HG03103 (cell line): ENCODE data around the gene EPHX1.

Experiments
- ATAC-seq: cut with Tn5 transposase; IDR thresholded peaks from one replicate; pipeline ENCODE4 v1.9.1; 2021; ENCODE audit warnings: low read depth; ENCODE audit not compliant: unreplicated experiment

The EPHX1 gene

GRCh38 chr1:225891229-225891972 is 81.5 kb downstream of the EPHX1 start:
- no peak for ATAC-seq

- ATAC-seq, result no peak
Observed at GRCh38 chr1:225892307-225892706, 82.4 kb downstream of the EPHX1 start.
